ENCODE results near the gene TJP1.

DNA sequence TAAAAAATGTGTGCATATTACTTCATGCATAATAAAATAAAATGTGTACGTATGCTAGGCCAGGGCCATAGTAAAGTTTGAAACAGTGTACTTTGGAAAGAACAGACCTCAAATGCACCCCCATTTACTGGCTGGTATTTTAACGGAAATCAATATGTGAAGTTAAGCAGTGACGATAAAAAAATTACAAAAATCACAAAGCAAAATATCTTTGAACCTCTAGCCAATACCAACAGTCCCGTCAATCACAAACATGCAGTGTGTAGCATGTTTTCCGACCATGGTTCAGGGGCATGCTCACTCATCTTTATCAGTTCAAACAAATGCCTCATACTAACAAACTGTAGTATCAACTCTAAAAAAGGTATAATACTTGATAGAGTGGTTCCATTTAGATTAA lies 121.1 kb downstream of the TJP1 start:
- TF ChIP-seq, protein P1, sequence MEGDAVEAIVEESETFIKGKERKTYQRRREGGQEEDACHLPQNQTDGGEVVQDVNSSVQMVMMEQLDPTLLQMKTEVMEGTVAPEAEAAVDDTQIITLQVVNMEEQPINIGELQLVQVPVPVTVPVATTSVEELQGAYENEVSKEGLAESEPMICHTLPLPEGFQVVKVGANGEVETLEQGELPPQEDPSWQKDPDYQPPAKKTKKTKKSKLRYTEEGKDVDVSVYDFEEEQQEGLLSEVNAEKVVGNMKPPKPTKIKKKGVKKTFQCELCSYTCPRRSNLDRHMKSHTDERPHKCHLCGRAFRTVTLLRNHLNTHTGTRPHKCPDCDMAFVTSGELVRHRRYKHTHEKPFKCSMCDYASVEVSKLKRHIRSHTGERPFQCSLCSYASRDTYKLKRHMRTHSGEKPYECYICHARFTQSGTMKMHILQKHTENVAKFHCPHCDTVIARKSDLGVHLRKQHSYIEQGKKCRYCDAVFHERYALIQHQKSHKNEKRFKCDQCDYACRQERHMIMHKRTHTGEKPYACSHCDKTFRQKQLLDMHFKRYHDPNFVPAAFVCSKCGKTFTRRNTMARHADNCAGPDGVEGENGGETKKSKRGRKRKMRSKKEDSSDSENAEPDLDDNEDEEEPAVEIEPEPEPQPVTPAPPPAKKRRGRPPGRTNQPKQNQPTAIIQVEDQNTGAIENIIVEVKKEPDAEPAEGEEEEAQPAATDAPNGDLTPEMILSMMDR (optimal IDR thresholded peaks at IDR 0.05 in 1 of 3, IDR thresholded peaks at IDR 0.05 in 1 of 3, conservative IDR thresholded peaks at IDR 0.05 in 1 of 3; ENCODE audit: extremely low read depth in 1 of 3, insufficient read depth in 2 of 3, low read length in 3 of 3) = no peak
- no peak for TF ChIP-seq EZH2 (IDR thresholded peaks at IDR 0.05; ENCODE audit: low read length)
